DOHH2 (cell line): Measurements from ENCODE around the gene MYDGF.

Source experiments
- CTCF ChIP-seq: fragments of 200-600 bp; sonication (generic); IDR thresholded peaks from one replicate; pipeline ENCODE4 v1.5.1; 2014; ENCODE audit warnings: antibody characterized with exemption, mild to moderate bottlenecking, low read depth, low read length; ENCODE audit not compliant: poor library complexity, severe bottlenecking
- EZH2phosphoT487 ChIP-seq: fragments of 200-600 bp; sonication (generic); IDR thresholded peaks from 2 replicates; pipeline ENCODE4 v1.6.1; 2017; ENCODE audit warnings: borderline replicate concordance, mild to moderate bottlenecking, antibody characterized with exemption, low read length, moderate library complexity, mixed read lengths

GRCh38 chr19:4635754-4636116 lies 34.4 kb downstream of the MYDGF start:
- TF ChIP-seq CTCF (no peak), EZH2phosphoT487 (no peak)
